GM19397 (cell line): Measurements from ENCODE around the gene CFAP57.

ENCODE experiments used
- ATAC-seq: cut with Tn5 transposase; IDR thresholded peaks from one replicate; pipeline ENCODE4 v1.9.1; 2021; ENCODE audit warnings: mild to moderate bottlenecking, moderate library complexity; ENCODE audit not compliant: unreplicated experiment

The CFAP57 gene

DNA sequence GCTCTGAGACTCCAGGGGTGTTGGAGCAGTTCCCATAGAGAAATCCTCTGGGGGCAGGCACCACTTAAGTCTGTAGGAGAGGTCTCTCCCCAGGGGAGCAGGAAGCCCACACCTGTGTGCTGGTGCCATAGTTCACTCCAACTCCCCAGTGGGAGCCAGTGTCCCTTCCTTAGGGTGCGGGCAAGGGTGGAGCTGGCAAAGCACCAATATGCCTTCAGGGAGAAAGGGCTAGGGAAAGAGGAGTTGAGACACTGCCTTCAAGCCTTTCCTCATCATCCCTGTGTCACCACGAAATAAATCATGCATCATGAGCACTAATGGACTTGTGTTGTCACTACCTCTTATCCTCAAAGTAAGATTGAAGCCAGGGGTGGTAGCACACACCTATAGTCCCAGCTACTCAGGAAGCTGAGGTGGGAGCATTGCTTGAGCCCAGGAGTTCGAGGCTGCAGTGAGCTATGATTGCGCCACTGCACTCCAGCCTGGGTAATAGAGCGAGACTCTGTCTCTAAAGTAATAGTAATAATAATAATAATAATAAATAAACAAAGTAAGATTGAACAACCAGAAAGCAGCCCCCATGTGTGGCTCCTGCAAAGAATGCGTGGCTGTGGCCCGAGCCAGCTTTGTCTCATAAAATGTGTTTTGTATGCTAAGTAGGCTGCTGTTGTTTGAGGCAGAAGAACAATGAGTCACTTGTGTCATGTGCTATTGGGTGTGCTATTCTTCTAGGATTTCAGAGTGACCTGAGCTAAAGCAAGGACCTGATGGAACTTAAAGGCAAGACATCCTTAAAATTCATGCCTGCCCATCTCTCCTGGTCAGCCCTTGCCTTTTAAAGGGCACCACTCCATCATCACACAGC lies 122.0 kb downstream of the CFAP57 start:
- no peak for ATAC-seq

DNA sequence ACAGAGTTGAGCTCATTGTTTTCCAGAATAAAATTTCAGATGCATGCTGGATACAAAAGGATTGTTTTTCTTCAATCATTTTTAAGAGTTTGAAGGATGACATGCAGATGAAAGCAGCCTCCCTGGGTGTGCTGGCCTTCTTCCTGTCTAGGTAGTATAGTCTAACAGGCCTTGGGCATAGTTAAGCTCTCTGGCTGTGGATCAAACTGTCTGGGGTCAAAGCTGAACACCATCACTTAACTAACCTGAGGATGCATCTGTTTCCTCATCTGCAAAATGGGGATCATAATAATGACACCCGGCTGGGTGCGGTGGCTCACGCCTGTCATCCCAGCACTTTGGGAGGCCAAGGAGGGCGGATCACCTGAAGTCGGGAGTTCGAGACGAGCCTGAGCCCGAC lies 122.6 kb downstream of the CFAP57 start:
- ATAC-seq, result no peak

DNA sequence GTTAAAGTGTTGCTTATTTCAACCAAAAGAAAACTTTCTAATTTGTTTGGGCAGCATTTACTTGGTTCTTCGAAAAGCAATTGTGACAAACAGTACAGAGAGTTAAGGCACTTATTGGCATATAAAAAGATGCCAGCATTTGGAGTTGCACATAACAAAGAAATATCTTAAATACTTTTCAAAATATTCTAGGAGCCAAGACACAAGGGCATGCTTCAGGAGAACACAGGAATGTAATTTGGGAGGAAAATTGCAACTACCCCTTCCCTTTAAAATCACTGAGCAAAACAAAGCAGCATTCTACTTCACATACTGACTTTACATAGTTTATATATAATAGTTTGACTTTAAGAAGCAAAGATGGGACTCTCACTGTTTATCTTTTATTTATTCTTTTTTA lies 124.1 kb downstream of the CFAP57 start:
- no peak for ATAC-seq

DNA sequence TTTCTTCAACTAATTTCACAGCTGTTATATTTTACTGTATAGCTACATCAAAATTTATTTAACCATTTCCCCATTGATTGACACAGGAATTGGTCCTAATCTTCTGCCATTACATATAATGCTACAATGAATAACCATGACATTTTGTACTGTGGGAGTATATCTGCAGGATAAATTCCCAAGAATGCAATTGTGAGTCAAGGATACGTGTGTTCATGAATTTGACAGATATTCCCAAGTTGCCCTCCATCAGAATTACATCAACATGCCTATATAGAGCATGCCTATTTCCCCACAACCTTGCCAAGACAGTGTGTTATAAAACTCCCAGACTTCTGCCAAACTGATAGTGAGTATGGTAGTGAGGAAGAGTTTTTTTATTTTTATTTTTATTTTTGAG lies 125.9 kb downstream of the CFAP57 start:
- ATAC-seq, result no peak

DNA sequence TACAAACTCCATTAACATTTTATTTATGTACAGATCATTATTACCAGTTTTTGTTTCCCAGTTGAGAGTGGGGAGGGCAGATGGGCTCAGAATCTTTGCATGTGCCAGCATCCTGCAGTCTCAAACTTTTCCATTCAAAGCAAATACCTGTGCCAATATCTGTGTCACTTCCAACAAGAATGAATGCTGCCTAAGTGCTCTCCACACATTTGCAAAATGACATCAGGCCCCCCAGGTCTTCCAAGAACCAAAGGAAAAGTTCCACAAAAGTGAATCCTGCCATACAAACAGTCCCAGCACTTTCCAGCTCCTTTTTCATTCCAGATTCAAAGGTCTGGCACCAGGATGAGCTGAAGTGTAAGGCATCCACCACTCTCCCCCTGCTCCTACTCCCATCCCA lies 127.0 kb downstream of the CFAP57 start:
- no peak for ATAC-seq

DNA sequence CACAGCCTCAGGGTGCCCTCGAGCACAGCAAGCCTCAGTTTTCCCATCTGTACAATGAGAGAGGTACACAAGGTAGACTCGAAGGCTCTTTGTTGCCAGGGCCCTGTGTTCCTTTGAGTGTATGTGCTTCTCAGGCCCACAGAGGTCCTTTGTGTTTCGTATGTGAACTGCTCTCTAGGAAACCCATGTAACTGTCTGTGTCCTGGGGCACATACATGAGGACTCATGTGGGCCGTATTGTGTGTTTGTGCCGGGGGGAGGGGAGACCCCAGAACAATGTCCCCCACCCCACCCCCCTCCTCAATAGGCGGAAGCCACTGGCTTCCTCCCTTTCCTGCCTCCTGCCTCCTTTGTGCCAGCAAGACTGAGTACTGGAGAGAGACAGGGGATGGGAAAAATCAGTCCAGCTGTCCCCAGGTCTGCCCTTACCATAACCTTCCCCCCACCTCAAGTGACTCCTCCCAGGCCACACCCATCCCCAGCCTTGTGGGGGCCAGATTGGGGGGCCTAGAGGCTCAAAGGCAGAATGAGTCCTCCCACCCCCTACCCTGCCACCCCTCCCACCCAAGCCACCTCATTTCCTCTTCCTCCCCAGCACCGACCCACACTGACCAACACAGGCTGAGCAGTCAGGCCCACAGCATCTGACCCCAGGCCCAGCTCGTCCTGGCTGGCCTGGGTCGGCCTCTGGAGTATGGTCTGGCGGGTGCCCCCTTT lies 128.4 kb downstream of the CFAP57 start, which contains the start of gene TIE1:
TSS of gene TIE1 (plus strand) at position 605 of the 717 bp plus-strand sequence. CDS start at position 695, 90 bp downstream.
- ATAC-seq, result no peak

DNA sequence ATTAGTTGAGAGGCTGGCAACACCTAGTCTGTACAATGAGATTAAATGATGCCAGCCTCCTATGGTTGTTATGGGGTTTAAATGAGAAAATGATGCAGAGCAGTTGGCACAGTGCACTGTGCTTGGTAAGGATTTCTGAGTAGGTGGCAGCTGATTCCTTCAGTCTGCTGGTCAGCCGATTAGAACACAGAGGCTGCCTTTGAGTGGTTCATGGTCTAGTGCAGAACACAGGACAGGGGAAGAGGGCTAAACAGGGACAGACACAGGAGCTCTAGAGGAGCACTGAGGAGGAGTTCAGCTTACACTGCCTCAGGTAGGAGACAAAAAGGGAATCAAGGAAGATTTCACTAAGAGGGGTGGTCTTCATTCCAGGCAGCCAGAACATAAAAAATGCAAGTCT lies 130.1 kb downstream of the CFAP57 start:
- ATAC-seq, result no peak

DNA sequence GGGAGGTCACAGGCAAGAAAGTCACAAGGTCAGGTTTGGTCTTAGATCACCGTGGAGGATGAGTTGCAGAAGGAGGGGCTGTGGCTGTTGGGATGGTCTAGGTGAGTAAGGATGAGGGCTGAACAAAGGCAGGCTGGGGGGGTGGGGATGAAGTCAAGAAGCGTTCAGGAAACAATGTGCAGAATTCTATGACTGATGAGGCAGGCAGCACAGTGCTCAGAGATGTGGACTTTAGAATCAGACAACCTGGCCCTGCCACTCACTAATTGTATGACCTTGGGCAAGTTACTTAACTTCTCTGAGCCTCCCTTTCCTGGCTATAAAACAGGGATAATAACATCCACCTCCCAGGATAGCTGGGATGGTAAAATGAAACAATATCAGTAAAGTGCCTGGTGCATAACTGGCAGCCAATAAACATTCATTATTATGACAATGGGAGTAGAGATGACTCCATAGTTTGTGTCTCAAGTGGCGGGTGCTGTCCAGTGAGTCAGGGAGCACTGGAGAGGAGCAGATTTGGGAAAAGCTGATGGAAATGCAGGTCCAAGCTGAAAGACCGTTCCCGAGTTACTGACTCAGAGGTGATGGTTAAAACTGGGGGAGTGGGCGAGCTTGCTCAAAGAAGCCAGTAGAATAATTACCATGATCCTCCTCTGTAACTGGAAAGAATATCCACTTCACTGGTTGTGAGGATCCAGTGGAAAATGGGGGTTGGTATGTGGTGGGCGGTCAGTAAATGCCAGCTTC lies 130.8 kb downstream of the CFAP57 start:
- no peak for ATAC-seq

DNA sequence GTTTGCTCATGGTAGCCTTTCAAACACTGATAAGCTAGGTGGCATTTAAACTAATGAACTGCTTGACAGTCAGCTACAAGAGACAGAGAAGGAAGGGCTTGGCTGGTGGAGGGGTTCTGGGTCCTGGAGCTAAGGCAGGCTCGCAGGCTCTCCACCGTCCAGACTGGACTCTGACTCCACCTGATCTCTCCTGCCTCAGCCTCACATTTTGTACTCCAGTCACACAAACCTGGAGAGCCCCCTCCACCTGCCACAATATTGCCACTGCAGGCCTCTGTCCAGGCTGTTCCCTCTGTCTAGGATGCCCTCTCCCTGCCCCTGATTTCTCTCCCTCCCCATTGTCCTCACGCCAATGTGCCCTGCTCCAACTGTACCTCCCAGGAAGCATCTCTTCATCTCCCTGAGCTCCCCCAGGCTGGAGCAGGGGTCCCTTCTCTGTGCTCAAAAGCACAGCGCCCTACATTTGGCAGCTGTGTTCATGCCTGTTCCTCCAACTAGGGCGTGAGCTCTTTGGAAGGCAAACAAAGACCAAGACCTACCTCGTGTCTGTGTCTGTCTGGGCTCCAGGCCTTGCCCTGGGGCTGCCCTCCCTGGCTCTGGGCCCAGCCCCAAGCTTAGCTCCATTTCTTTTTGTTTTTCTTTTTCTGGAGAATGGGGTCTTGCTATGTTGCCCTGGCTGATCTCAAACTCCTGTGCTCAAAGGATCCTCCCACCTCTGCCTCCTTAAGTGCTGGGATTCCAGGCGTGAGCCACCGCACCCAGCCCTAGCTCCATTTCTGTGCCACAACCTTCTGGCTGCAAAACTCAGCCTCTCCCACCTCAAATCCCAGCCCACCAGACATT lies 131.6 kb downstream of the CFAP57 start:
- no peak for ATAC-seq
